K562 (cell line): ENCODE results near the gene TMIGD3.

ENCODE experiments used
- CBFB ChIP-seq: sonication (generic); formaldehyde crosslinking; IDR thresholded peaks from 2 replicates; pipeline ENCODE4 v1.4.0; 2020; ENCODE audit warnings: mild to moderate bottlenecking, missing genetic modification reagents
- EP300 ChIP-seq: IDR thresholded peaks from 2 replicates; pipeline ENCODE4 v1.6.1; 2012; ENCODE audit warnings: low read length, improper control_type of control experiment
- POLR2A ChIP-seq: fragments of 450-650 bp; conservative IDR thresholded peaks from 2 replicates; pipeline ENCODE4 v1.6.1; 2016

- TF ChIP-seq CBFB (CRISPR knock-in tag) (no peak), EP300 (no peak), POLR2A (no peak)
Measured at GRCh38 chr1:111553196-111553595, 49.8 kb upstream of the TMIGD3 start.
